ENCODE results near the gene HP. TPM values are rescaled to one million over a fixed set of nuclear protein-coding genes. Genes with fewer than 3 reads are reported as not detected.

Gene HP
- total RNA-seq, 2 experiments from 2014 or later = not detected

- H3K9me3 Mint-ChIP-seq (ENCODE audit: insufficient read depth) = no peaks in the 10 kb centered on the region
- H3K4me1 Mint-ChIP-seq (ENCODE audit: low read depth) = no peaks in the 10 kb centered on the region
- ChIA-PET POLR2A (no interaction called here), CTCF (no interaction called here)
- DNase-seq = no peak
- no peak for ATAC-seq
- no peak overlapping the region for H3K4me3 Mint-ChIP-seq
- no peak overlapping the region for H3K27ac Mint-ChIP-seq
- H3K36me3 Mint-ChIP-seq (ENCODE audit: low read depth) = peaks cover 34% of the 10 kb centered on the region
- no peaks in the 10 kb centered on the region for H3K27me3 Mint-ChIP-seq (ENCODE audit: low read depth)
Observed at GRCh38 chr16:72023962-72024361, 30.3 kb upstream of the HP start.

GRCh38 chr16:72024862-72025382 is 29.4 kb upstream of the HP start:
- no peaks in the 10 kb centered on the region for H3K4me1 Mint-ChIP-seq (ENCODE audit: low read depth)
- CTCF ChIA-PET = no interaction called here
- peaks cover 32% of the 10 kb centered on the region for H3K36me3 Mint-ChIP-seq (ENCODE audit: low read depth)
- H3K27ac Mint-ChIP-seq = no peak overlapping the region
- ATAC-seq = no peak
- H3K27me3 Mint-ChIP-seq (ENCODE audit: low read depth) = no peaks in the 10 kb centered on the region
- no peak overlapping the region for H3K4me3 Mint-ChIP-seq
- DNase-seq = no peak
- POLR2A ChIA-PET = no interaction called here
- H3K9me3 Mint-ChIP-seq (ENCODE audit: insufficient read depth) = no peaks in the 10 kb centered on the region

GRCh38 chr16:72025404-72026114 is 28.7 kb upstream of the HP start:
- no peaks in the 10 kb centered on the region for H3K4me1 Mint-ChIP-seq (ENCODE audit: low read depth)
- no peak for DNase-seq
- CTCF ChIA-PET = no interaction called here
- H3K9me3 Mint-ChIP-seq (ENCODE audit: insufficient read depth) = no peaks in the 10 kb centered on the region
- peaks cover 32% of the 10 kb centered on the region for H3K36me3 Mint-ChIP-seq (ENCODE audit: low read depth)
- H3K27ac Mint-ChIP-seq = no peak overlapping the region
- no peak for ATAC-seq
- no peak overlapping the region for H3K4me3 Mint-ChIP-seq
- POLR2A ChIA-PET = no interaction called here
- H3K27me3 Mint-ChIP-seq (ENCODE audit: low read depth) = no peaks in the 10 kb centered on the region

- H3K27ac Mint-ChIP-seq = no peak overlapping the region
- peaks cover 29% of the 10 kb centered on the region for H3K36me3 Mint-ChIP-seq (ENCODE audit: low read depth)
- no peak for DNase-seq
- ChIA-PET POLR2A (interaction anchor here (1.1 kb wide), 1 partner anchor 66 kb away, joined by 5 read pairs; the partner anchor contains the start of genes DHX38 and TXNL4B), CTCF (no interaction called here)
- no peaks in the 10 kb centered on the region for H3K4me1 Mint-ChIP-seq (ENCODE audit: low read depth)
- no peaks in the 10 kb centered on the region for H3K27me3 Mint-ChIP-seq (ENCODE audit: low read depth)
- H3K9me3 Mint-ChIP-seq (ENCODE audit: insufficient read depth) = no peaks in the 10 kb centered on the region
- ATAC-seq = no peak
- no peak overlapping the region for H3K4me3 Mint-ChIP-seq
Observed at GRCh38 chr16:72027669-72028378, 26.5 kb upstream of the HP start.

GRCh38 chr16:72029567-72030271 is 24.6 kb upstream of the HP start:
- H3K36me3 Mint-ChIP-seq (ENCODE audit: low read depth) = peaks cover 18% of the 10 kb centered on the region
- no peaks in the 10 kb centered on the region for H3K27me3 Mint-ChIP-seq (ENCODE audit: low read depth)
- ChIA-PET CTCF (no interaction called here), POLR2A (no interaction called here)
- no peaks in the 10 kb centered on the region for H3K9me3 Mint-ChIP-seq (ENCODE audit: insufficient read depth)
- no peak overlapping the region for H3K4me3 Mint-ChIP-seq
- ATAC-seq (no peak), DNase-seq (no peak)
- H3K27ac Mint-ChIP-seq = no peak overlapping the region
- no peaks in the 10 kb centered on the region for H3K4me1 Mint-ChIP-seq (ENCODE audit: low read depth)

- Mint-ChIP-seq H3K9me3 (ENCODE audit: insufficient read depth) (no peaks in the 10 kb centered on the region), H3K27ac (no peak overlapping the region), H3K27me3 (ENCODE audit: low read depth) (no peaks in the 10 kb centered on the region), H3K4me3 (no peak overlapping the region), H3K4me1 (ENCODE audit: low read depth) (no peaks in the 10 kb centered on the region), H3K36me3 (ENCODE audit: low read depth) (peaks cover 4% of the 10 kb centered on the region)
- DNase-seq (no peak), ATAC-seq (no peak)
- ChIA-PET CTCF (no interaction called here), POLR2A (no interaction called here)
Observed at GRCh38 chr16:72033437-72033836, 20.9 kb upstream of the HP start.

GRCh38 chr16:72036098-72036497 is 18.2 kb upstream of the HP start:
- Mint-ChIP-seq H3K4me3 (no peak overlapping the region), H3K9me3 (ENCODE audit: insufficient read depth) (no peaks in the 10 kb centered on the region), H3K27ac (no peak overlapping the region), H3K36me3 (ENCODE audit: low read depth) (no peaks in the 10 kb centered on the region), H3K27me3 (ENCODE audit: low read depth) (no peaks in the 10 kb centered on the region), H3K4me1 (ENCODE audit: low read depth) (no peaks in the 10 kb centered on the region)
- no peak for DNase-seq
- ChIA-PET POLR2A (no interaction called here), CTCF (no interaction called here)
- ATAC-seq = no peak

GRCh38 chr16:72042157-72042660 is 12.1 kb upstream of the HP start:
- H3K9me3 Mint-ChIP-seq (ENCODE audit: insufficient read depth) = no peaks in the 10 kb centered on the region
- H3K27ac Mint-ChIP-seq = no peak overlapping the region

GRCh38 chr16:72043058-72043457 is 11.2 kb upstream of the HP start:
- ChIA-PET POLR2A (no interaction called here), CTCF (no interaction called here)
- peaks cover 4% of the 10 kb centered on the region for H3K4me1 Mint-ChIP-seq (ENCODE audit: low read depth)
- no peak overlapping the region for H3K4me3 Mint-ChIP-seq
- no peaks in the 10 kb centered on the region for H3K9me3 Mint-ChIP-seq (ENCODE audit: insufficient read depth)
- peaks cover 2% of the 10 kb centered on the region for H3K36me3 Mint-ChIP-seq (ENCODE audit: low read depth)
- DNase-seq (no peak), ATAC-seq (no peak)
- no peaks in the 10 kb centered on the region for H3K27me3 Mint-ChIP-seq (ENCODE audit: low read depth)
- no peak overlapping the region for H3K27ac Mint-ChIP-seq

More at GRCh38 chr16:72042157-72042660, 12.1 kb upstream of the HP start:
- ATAC-seq = no peak
- no peak for DNase-seq
- no peak overlapping the region for H3K4me3 Mint-ChIP-seq
- peaks cover 4% of the 10 kb centered on the region for H3K4me1 Mint-ChIP-seq (ENCODE audit: low read depth)
- ChIA-PET CTCF (no interaction called here), POLR2A (no interaction called here)
- H3K27me3 Mint-ChIP-seq (ENCODE audit: low read depth) = no peaks in the 10 kb centered on the region
- peaks cover 2% of the 10 kb centered on the region for H3K36me3 Mint-ChIP-seq (ENCODE audit: low read depth)

- ChIA-PET CTCF (no interaction called here), POLR2A (no interaction called here)
- ATAC-seq (no peak), DNase-seq (no peak)
- H3K36me3 Mint-ChIP-seq (ENCODE audit: low read depth) = peaks cover 2% of the 10 kb centered on the region
- no peaks in the 10 kb centered on the region for H3K27me3 Mint-ChIP-seq (ENCODE audit: low read depth)
- H3K4me3 Mint-ChIP-seq = no peak overlapping the region
- H3K9me3 Mint-ChIP-seq (ENCODE audit: insufficient read depth) = no peaks in the 10 kb centered on the region
- no peak overlapping the region for H3K27ac Mint-ChIP-seq
- H3K4me1 Mint-ChIP-seq (ENCODE audit: low read depth) = peaks cover 4% of the 10 kb centered on the region
Observed at GRCh38 chr16:72043539-72043938, 10.8 kb upstream of the HP start.

GRCh38 chr16:72044296-72044695 is 10.0 kb upstream of the HP start:
- CTCF ChIA-PET = no interaction called here
- no peaks in the 10 kb centered on the region for H3K27me3 Mint-ChIP-seq (ENCODE audit: low read depth)
- no peaks in the 10 kb centered on the region for H3K9me3 Mint-ChIP-seq (ENCODE audit: insufficient read depth)
- H3K36me3 Mint-ChIP-seq (ENCODE audit: low read depth) = peaks cover 2% of the 10 kb centered on the region
- peaks cover 4% of the 10 kb centered on the region for H3K4me1 Mint-ChIP-seq (ENCODE audit: low read depth)
- ATAC-seq (no peak), DNase-seq (no peak)
- no peak overlapping the region for H3K4me3 Mint-ChIP-seq
- H3K27ac Mint-ChIP-seq = no peak overlapping the region
- POLR2A ChIA-PET = interaction anchor here (0.7 kb wide), 1 partner anchor 9 kb away, joined by 3 read pairs; no protein-coding TSS in a partner anchor

GRCh38 chr16:72044825-72045359 is 9.4 kb upstream of the HP start:
- Mint-ChIP-seq H3K27me3 (ENCODE audit: low read depth) (no peaks in the 10 kb centered on the region), H3K4me1 (ENCODE audit: low read depth) (peaks cover 4% of the 10 kb centered on the region), H3K27ac (no peak overlapping the region), H3K4me3 (no peak overlapping the region), H3K9me3 (ENCODE audit: insufficient read depth) (peaks cover under 1% of the 10 kb centered on the region), H3K36me3 (ENCODE audit: low read depth) (peaks cover 2% of the 10 kb centered on the region)
- no peak for DNase-seq
- ChIA-PET CTCF (no interaction called here), POLR2A (interaction anchor here (0.7 kb wide), 1 partner anchor 9 kb away, joined by 3 read pairs; no protein-coding TSS in a partner anchor)
- ATAC-seq = no peak

Measured in activated CD8-positive, alpha-beta T cell treated with anti-CD3 and anti-CD28 coated beads, Interleukin-2, amount 10 ng/mL, durations not matched to agents 7 days and 5 days (primary cell).